HEK293T (cell line): ENCODE measurements around the gene KLRC4.
"Not testable (repeated sequence)": the region's sequence is repeated elsewhere in the genome, so short reads cannot be mapped to it uniquely, and the experiment has no call there.

Experiments used
- BHLHE40 ChIP-seq: fragments of 450-650 bp; IDR thresholded peaks from 2 replicates; pipeline ENCODE4 v1.6.1; 2016; ENCODE audit warnings: mild to moderate bottlenecking, moderate library complexity, borderline replicate concordance
- HDGF ChIP-seq: fragments of 450-650 bp; IDR thresholded peaks from 2 replicates; pipeline ENCODE4 v1.6.1; 2017; ENCODE audit warnings: antibody characterized with exemption, borderline replicate concordance

- TF ChIP-seq HDGF, BHLHE40: not testable (repeated sequence)
Observed at GRCh38 chr12:10371893-10372535, 37.5 kb downstream of the KLRC4 start.
